LoVo (cell line): Measurements from ENCODE around the gene ENOX1.

Source experiments
- DNase-seq: peaks from one replicate; pipeline ENCODE4 v3.0.0-alpha.2; 2016; ENCODE audit warnings: low spot score

Gene ENOX1

GRCh38 chr13:43245374-43245964 is 541.3 kb downstream of the ENOX1 start:
- no peak for DNase-seq

- DNase-seq: no peak
Measured at GRCh38 chr13:43244481-43244880, 542.3 kb downstream of the ENOX1 start.

- no peak for DNase-seq
Measured at GRCh38 chr13:43243711-43244110, 543.1 kb downstream of the ENOX1 start.

- DNase-seq: no peak
Measured at GRCh38 chr13:43242040-43242439, 544.7 kb downstream of the ENOX1 start.

- DNase-seq: no peak
Measured at GRCh38 chr13:43240278-43240677, 546.5 kb downstream of the ENOX1 start.

DNA sequence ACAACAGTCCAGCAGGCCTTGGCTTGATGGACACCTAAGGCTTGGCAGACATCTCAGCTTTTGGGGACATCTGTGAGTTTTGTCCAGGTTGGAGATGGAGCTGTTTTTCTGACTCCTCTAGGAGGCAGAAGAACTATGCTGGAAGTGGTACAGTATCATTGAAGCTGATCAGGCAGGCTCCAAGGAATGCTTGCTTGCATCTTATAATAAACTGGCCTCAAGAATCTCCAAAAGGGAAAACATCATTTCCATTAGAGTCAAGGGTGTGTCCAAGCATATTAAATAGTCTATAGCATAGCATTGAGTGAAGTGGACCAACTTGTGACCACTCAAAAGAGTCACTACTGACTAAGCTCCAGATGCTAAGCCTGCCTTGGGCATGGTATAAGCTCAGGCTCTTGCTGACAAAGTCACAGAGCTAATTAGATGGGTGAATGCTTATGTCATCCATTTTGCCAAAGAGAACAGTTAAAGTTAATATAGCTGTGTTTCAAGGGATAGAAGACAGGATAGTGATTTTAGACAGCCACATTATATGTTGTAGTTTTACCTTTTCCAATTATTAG is 547.4 kb downstream of the ENOX1 start:
- no peak for DNase-seq

- no peak for DNase-seq
Measured at GRCh38 chr13:43238341-43239083, 548.3 kb downstream of the ENOX1 start.

DNA sequence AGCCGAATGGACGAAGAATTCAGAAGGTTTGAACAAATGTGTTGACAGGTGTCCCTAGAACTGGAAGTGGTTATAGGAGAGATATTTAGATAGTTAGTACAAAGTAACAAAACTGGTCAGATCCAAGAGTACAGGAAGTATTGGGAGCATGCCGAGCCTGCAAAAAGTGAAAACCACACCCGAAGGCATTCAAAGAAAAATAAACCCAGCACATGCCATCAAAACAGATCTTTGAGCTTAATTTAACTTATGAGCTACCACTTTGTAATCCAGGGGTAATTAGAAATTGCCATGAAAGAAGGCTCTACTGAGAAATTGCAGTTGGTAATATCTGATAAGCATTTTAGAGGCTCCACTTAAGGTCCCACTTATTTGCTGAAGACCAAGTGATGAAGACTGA is 549.2 kb downstream of the ENOX1 start:
- no peak for DNase-seq

DNA sequence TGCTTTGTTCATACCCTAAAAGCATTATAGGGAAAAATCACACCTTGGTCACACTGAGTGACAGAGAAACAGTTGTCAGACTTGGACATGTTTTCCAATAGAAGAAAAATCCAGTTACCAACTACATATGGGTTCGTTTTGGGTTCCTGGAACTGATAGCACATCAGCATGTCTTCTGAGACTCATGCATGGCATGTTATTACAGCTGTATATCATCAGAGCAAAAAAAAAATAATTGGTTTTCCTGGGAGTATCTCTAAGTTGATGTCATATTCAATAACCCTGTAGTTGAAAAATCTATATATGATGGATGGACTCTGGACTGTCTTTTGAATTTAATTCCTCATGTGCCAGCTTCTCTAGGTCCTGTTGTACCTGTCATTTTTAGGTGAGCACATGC is 551.7 kb downstream of the ENOX1 start:
- no peak for DNase-seq

- DNase-seq: no peak
Measured at GRCh38 chr13:43232873-43233265, 553.9 kb downstream of the ENOX1 start.

GRCh38 chr13:43232144-43232872 is 554.5 kb downstream of the ENOX1 start:
- DNase-seq: no peak

DNA sequence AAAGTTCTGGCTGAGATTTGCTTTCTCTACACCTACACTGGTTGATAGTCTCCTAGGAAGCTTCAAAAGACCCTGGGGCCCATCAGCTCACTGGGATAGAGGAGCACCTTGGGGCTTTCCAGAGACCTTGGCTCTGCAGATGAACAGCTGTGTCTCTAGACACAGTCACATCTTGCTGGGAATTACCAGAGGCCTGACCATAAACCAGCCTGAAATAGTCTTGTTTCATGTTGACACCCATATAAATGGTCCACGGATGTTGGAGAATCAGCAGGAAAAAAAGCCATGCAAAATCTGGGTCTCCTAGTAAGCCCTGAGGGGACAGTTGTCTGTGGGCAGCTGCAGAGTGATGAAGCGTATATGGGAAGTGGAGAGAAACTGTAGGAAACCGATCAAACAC is 555.8 kb downstream of the ENOX1 start:
- no peak for DNase-seq

GRCh38 chr13:43229506-43229905 is 557.3 kb downstream of the ENOX1 start:
- DNase-seq: no peak

GRCh38 chr13:43227721-43228120 is 559.1 kb downstream of the ENOX1 start:
- DNase-seq: no peak

DNA sequence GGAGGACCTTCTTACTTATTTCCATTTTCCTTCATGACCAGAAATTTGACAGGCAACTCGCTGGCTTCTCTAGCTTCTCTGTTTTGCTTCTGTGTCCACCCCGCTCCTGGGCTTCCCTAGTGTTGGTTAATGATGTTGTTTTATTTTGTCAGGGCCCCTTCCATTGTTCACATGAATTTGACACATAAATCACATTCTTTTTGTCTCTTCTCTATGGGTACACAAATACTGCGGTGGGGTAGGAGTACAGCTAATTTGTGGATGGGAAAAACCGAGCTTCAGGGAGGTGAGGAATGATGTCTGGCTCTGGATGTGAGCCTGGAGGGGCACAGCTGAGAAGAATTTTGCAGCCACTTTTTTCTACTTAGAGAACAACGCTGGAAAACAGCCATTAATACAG is 563.6 kb downstream of the ENOX1 start:
- DNase-seq: no peak

DNA sequence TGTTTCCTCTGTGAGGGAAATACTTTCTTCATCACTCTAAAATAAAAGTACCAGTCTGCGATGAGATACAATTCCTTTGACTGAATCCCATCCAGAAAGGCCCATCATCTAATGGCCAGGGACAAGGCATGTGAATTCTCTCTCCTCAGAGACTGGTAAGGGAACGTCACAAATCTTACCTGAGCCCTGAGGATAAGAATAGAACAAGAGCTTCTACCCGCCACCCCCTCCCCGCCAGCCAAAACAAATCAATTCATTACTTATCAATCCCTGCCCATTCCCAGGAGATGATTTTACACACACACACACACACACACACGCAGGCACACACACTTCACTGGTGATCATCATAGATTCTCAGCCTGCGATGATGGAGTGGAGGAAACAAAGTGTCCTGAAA is 564.7 kb downstream of the ENOX1 start:
- DNase-seq: no peak

DNA sequence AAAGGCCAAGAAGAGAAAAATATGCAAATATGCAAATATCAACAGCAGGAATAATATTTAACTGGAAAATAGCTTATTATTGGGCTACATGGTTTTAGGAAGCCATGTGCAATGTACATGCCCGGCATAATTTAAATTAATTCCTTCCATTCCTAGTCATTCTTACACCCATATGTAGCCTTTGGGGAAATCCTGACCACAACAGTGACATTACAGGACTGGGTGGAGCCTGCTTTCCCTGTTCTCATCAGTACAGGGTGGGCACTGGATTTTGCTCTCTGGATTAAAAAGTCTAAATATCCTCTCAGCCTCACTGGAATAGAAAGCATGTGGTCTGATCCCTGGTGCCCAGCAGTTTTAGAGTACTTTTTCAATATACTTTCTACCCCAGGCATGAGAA is 565.2 kb downstream of the ENOX1 start:
- no peak for DNase-seq

DNA sequence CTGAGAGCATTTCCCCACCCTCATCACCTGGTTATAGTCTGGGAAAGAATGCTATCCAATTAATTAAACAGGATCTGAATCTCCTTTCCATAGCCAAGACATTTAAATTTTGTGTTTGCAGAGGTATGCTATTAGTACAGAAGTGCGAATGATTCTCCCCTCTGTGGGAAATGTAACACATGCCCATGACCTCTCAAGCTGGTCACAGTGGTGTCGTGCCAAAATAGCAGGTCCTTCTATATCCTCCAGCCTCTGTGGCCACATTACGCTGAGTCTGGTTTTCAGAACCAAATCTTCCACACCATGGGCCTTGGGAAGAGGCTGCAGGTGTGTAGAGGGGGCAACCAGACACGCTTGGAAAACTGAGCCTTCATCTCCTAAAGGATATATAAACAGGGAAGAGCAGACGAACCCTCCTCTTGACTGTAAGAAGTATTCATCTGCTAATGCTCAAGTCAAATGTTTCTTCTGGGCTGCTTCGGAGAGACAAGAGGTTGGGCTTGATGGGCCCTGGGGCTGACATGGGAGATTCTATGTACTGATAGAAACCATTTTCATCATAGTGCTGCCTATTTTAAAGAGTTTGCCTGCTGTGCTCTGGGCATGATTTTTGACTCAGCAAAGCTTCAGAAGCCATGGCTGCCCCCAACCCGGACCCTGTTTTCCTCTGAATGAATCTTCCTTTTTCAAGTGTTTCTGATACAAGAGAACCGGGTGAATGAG is 565.7 kb downstream of the ENOX1 start:
- no peak for DNase-seq

DNA sequence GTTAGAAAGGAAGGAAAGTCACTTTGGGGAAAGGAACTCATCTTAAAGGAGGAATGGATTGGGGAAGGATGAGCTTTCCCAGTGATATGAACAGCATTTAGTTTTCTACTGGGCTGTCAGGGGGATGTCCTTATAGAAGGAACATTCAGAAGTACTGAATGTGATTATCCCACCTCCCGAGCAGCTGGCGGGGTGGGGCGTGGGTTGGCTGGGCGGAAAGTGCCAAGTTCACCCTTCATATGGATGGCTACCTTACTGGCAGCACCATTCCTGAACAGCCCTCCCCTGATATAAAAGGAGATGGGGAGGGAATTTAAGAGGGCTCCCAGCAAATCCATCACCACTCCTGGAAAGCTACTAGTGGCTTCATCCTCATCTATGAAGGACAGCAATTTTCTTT is 572.6 kb downstream of the ENOX1 start:
- no peak for DNase-seq

- no peak for DNase-seq
Measured at GRCh38 chr13:43206838-43207237, 579.9 kb downstream of the ENOX1 start.

- no peak for DNase-seq
Measured at GRCh38 chr13:43205416-43205815, 581.4 kb downstream of the ENOX1 start.

DNA sequence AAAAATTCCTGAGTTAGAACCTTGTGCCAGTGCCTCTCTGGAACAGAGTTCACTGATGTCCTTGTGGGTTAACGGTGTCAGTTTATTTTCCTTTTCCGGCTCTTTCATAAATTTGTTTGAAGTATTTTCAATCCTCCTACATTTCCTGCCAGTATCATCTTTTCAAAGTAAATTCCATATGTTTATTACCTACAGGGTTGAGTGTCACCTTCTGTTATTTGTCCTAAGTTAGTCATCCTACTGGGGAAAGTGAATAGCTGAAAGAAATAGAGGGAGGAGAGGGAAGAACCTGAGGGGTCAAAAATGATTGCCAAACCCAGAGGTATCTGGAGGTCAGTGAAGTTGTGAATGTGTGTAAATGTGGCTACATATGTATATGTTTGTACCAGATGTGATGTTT is 582.2 kb downstream of the ENOX1 start:
- DNase-seq: no peak
